ENCODE data around the gene METTL5.
A peak's percentile ranks its signal among the peaks of the same experiment; 100 is the strongest.
"Not testable (repeated sequence)": the region's sequence is repeated elsewhere in the genome, so short reads cannot be mapped to it uniquely, and the experiment has no call there.

Gene METTL5

GRCh38 chr2:169828141-169828811, 3.6 kb upstream of the METTL5 start:
- peak; percentile 48 for DNase-seq (ENCODE audit: low spot score)

GRCh38 chr2:169827272-169828140, 2.8 kb upstream of the METTL5 start, which contains the start of gene UBR3:
TSS of gene UBR3 (plus strand) at chr2:169827454. CDS start at chr2:169827508, 54 bp downstream.
- DNase-seq (ENCODE audit: low spot score): peak; percentile 96

- no peak for DNase-seq (ENCODE audit: low spot score)
Measured at GRCh38 chr2:169823996-169824372, 721 bp downstream of the METTL5 start.

GRCh38 chr2:169822785-169823392, 1.8 kb downstream of the METTL5 start:
- no peak for DNase-seq (ENCODE audit: low spot score)

- no peak for DNase-seq (ENCODE audit: low spot score)
Measured at GRCh38 chr2:169822036-169822435, 2.7 kb downstream of the METTL5 start.

GRCh38 chr2:169820101-169820500, 4.6 kb downstream of the METTL5 start:
- DNase-seq (ENCODE audit: low spot score): not testable (repeated sequence)

- no peak for DNase-seq (ENCODE audit: low spot score)
Measured at GRCh38 chr2:169819106-169819505, 5.6 kb downstream of the METTL5 start.

GRCh38 chr2:169818241-169818640, 6.5 kb downstream of the METTL5 start:
- DNase-seq (ENCODE audit: low spot score): no peak

GRCh38 chr2:169817369-169817768, 7.3 kb downstream of the METTL5 start:
- DNase-seq (ENCODE audit: low spot score): not testable (repeated sequence)

GRCh38 chr2:169816961-169817360, 7.7 kb downstream of the METTL5 start:
- DNase-seq (ENCODE audit: low spot score): not testable (repeated sequence)

GRCh38 chr2:169815849-169816248, 8.9 kb downstream of the METTL5 start:
- DNase-seq (ENCODE audit: low spot score): no peak

- no peak for DNase-seq (ENCODE audit: low spot score)
Measured at GRCh38 chr2:169808221-169808620, 16.5 kb downstream of the METTL5 start.

- no peak for DNase-seq (ENCODE audit: low spot score)
Measured at GRCh38 chr2:169806586-169806985, 18.1 kb downstream of the METTL5 start.

- DNase-seq (ENCODE audit: low spot score): no peak
Measured at GRCh38 chr2:169803480-169803879, 21.2 kb downstream of the METTL5 start.

- DNase-seq (ENCODE audit: low spot score): peak; percentile 98
Measured at GRCh38 chr2:169798718-169799592, 25.8 kb downstream of the METTL5 start, which contains the start of gene SSB. TSS of gene SSB (plus strand) at chr2:169798871. CDS start at chr2:169800961, 2,090 bp downstream.

- DNase-seq (ENCODE audit: low spot score): no peak
Measured at GRCh38 chr2:169798397-169798717, 26.3 kb downstream of the METTL5 start.

- DNase-seq (ENCODE audit: low spot score): no peak
Measured at GRCh38 chr2:169797601-169798000, 27.1 kb downstream of the METTL5 start.

- DNase-seq (ENCODE audit: low spot score): no peak
Measured at GRCh38 chr2:169796441-169796840, 28.3 kb downstream of the METTL5 start.

GRCh38 chr2:169795181-169795580, 29.5 kb downstream of the METTL5 start:
- DNase-seq (ENCODE audit: low spot score): no peak

GRCh38 chr2:169790581-169790980, 34.1 kb downstream of the METTL5 start:
- no peak for DNase-seq (ENCODE audit: low spot score)

GRCh38 chr2:169782513-169782912, 42.2 kb downstream of the METTL5 start:
- no peak for DNase-seq (ENCODE audit: low spot score)
